K562 (cell line): ENCODE data around the gene C10orf95. TPM values are rescaled to one million over a fixed set of nuclear protein-coding genes. Genes with fewer than 3 reads are reported as not detected.
A peak's percentile ranks its signal among the peaks of the same experiment; 100 is the strongest.

Source experiments
- ARID1B ChIP-seq: fragments of 450-650 bp; IDR thresholded peaks from 2 replicates; pipeline ENCODE4 v1.6.1; 2016; ENCODE audit warnings: antibody characterized with exemption, mild to moderate bottlenecking, inconsistent platforms
- ELF1 ChIP-seq: fragments of 200-800 bp; sonication (Bioruptor generic); IDR thresholded peaks from 2 replicates; pipeline ENCODE4 v1.6.1; 2016; ENCODE audit warnings: missing genetic modification characterization, missing compliant biosample characterization
- ESRRA ChIP-seq: fragments of 450-650 bp; IDR thresholded peaks from 2 replicates; pipeline ENCODE4 v1.6.1; 2014; ENCODE audit warnings: low read depth, mild to moderate bottlenecking, moderate library complexity, borderline replicate concordance
- FOSL1 ChIP-seq: fragments of 200-800 bp; sonication (Bioruptor generic); conservative IDR thresholded peaks from 2 replicates; pipeline ENCODE4 v1.6.1; 2016; ENCODE audit warnings: missing genetic modification characterization, missing compliant biosample characterization
- GABPB1 ChIP-seq: sonication (generic); formaldehyde crosslinking; IDR thresholded peaks from 2 replicates; pipeline ENCODE4 v1.8.0; 2022; ENCODE audit warnings: mild to moderate bottlenecking, missing genetic modification reagents
- MTA3 ChIP-seq: fragments of 450-650 bp; formaldehyde crosslinking; IDR thresholded peaks from 2 replicates; pipeline ENCODE4 v1.6.1; 2017; ENCODE audit warnings: mild to moderate bottlenecking, borderline replicate concordance
- NFYB ChIP-seq: IDR thresholded peaks from 2 replicates; pipeline ENCODE4 v1.6.1; 2011; ENCODE audit warnings: mild to moderate bottlenecking, moderate library complexity; ENCODE audit not compliant: insufficient read length; ENCODE audit errors: extremely low read depth
- PHB ChIP-seq: fragments of 250-450 bp; sonication (Bioruptor Pico); IDR thresholded peaks from 2 replicates; pipeline ENCODE4 v1.5.0; 2021
- POLR2G ChIP-seq: fragments of 200-400 bp; formaldehyde crosslinking; IDR thresholded peaks from 2 replicates; pipeline ENCODE4 v1.6.1; 2017; ENCODE audit warnings: low read depth, mild to moderate bottlenecking, antibody characterized with exemption, low read length, moderate library complexity
- RBBP5 ChIP-seq: fragments of 200-600 bp; sonication (generic); IDR thresholded peaks from 2 replicates; pipeline ENCODE4 v1.6.1; 2012; ENCODE audit warnings: borderline replicate concordance, mild to moderate bottlenecking, low read length, control low read depth, inconsistent platforms; ENCODE audit not compliant: insufficient read depth, poor library complexity, severe bottlenecking
- RFX1 ChIP-seq: fragments of 450-650 bp; IDR thresholded peaks from 2 replicates; pipeline ENCODE4 v1.6.1; 2016; ENCODE audit warnings: mild to moderate bottlenecking, moderate library complexity
- RFX5 ChIP-seq: IDR thresholded peaks from 2 replicates; pipeline ENCODE4 v1.6.1; 2011; ENCODE audit warnings: low read depth, mild to moderate bottlenecking, improper control_type of control experiment, low read length
- SIN3A ChIP-seq, 2 experiments: fragments of 150-350 bp in 1 of 2; IDR thresholded peaks; 2 replicates each; pipeline ENCODE4 v1.6.1; 2011 to 2016; ENCODE audit warnings: borderline replicate concordance in 2 of 2, low read depth in 2 of 2, low read length in 2 of 2, mild to moderate bottlenecking in 2 of 2, moderate library complexity in 2 of 2; ENCODE audit not compliant: control insufficient read depth in 1 of 2
- SIX5 ChIP-seq, 2 experiments: IDR thresholded peaks; 2 replicates each; pipeline ENCODE4 v1.6.1; 2011; ENCODE audit warnings: low read length in 2 of 2, borderline replicate concordance in 1 of 2, low read depth in 1 of 2, mild to moderate bottlenecking in 1 of 2, moderate library complexity in 1 of 2; ENCODE audit not compliant: insufficient read depth in 1 of 2
- SMAD4 ChIP-seq: fragments of 250-450 bp; sonication (Bioruptor Pico); conservative IDR thresholded peaks from 2 replicates; pipeline ENCODE4 v1.8.0; 2021; ENCODE audit warnings: inconsistent platforms, mild to moderate bottlenecking, moderate library complexity
- TAF1 ChIP-seq: IDR thresholded peaks from 2 replicates; pipeline ENCODE4 v1.6.1; 2011; ENCODE audit warnings: mild to moderate bottlenecking, low read length, moderate library complexity; ENCODE audit not compliant: insufficient read depth, control insufficient read depth, severe bottlenecking; ENCODE audit errors: extremely low read depth
- TBP ChIP-seq: optimal IDR thresholded peaks from 2 replicates; pipeline ENCODE3; 2011; ENCODE audit warnings: low read depth, low read length, improper control_type of control experiment
- YY1 ChIP-seq, 3 experiments: IDR thresholded peaks; 2 replicates each; pipeline ENCODE4 v1.6.1; 2011; ENCODE audit warnings: low read length in 2 of 3, mild to moderate bottlenecking in 2 of 3, moderate library complexity in 2 of 3, borderline replicate concordance in 1 of 3, control low read depth in 1 of 3, low read depth in 1 of 3; ENCODE audit not compliant: insufficient read depth in 3 of 3, insufficient replicate concordance in 2 of 3, control insufficient read depth in 1 of 3, insufficient read length in 1 of 3; ENCODE audit errors: extremely low read depth in 1 of 3
- polyA plus RNA-seq, 8 experiments: library from polyadenylated mRNA; depleted of rRNA in 4 of 8; stranded (reverse) in 5 of 8; unstranded in 3 of 8; fragments of >200 nt; fragmentation: Nextera tagmentation in 2 of 8; fragmentation: Illumina TruSeq in 1 of 8; extraction: Ambion mirVana in 2 of 8; extraction: Trizol in 1 of 8; gene quantifications; 2 replicates each; pipeline versions ENCODE4 v1.2.1 to v1.2.3, GENCODE V29; 2011 to 2014; ENCODE audit warnings: inconsistent platforms in 1 of 8, missing spikeins in 1 of 8
- total RNA-seq, 7 experiments: library from RNA; depleted of rRNA in 6 of 7; stranded (reverse); fragments of >200 nt in 6 of 7; fragmentation: Illumina TruSeq in 2 of 7; extraction: Trizol in 2 of 7; gene quantifications; 2 replicates each; pipeline versions ENCODE4 v1.2.1 to v1.2.3, GENCODE V29; 2011 to 2021; ENCODE audit warnings: low replicate concordance in 1 of 7
- TF ChIP-seq, protein P1 (sequence below): fragments of 250-450 bp; sonication (Bioruptor Pico); IDR thresholded peaks from 2 replicates; pipeline ENCODE4 v1.8.0; 2022; ENCODE audit warnings: inconsistent platforms
- TF ChIP-seq, protein P2 (sequence below): sonication (generic); formaldehyde crosslinking; IDR thresholded peaks from 2 replicates; pipeline ENCODE4 v1.5.0; 2020; ENCODE audit warnings: missing genetic modification reagents
- TF ChIP-seq, protein P3 (sequence below), 2 experiments: IDR thresholded peaks; 2 replicates each; pipeline ENCODE4 v1.6.1; 2011; ENCODE audit warnings: borderline replicate concordance in 1 of 2, control low read depth in 1 of 2, low read depth in 1 of 2, low read length in 1 of 2, mild to moderate bottlenecking in 1 of 2, mixed read lengths in 1 of 2, moderate library complexity in 1 of 2; ENCODE audit not compliant: insufficient read depth in 1 of 2, insufficient read length in 1 of 2, poor library complexity in 1 of 2, severe bottlenecking in 1 of 2; ENCODE audit errors: extremely low read depth in 1 of 2

C10orf95 gene
- total and polyA plus RNA-seq, 9 of the 15 experiments (the other 6 are each of a cell fraction or from before 2014, with no cell fraction given), result 0.03 to 0.41 (median 0.17) TPM; not detected in 1

DNA sequence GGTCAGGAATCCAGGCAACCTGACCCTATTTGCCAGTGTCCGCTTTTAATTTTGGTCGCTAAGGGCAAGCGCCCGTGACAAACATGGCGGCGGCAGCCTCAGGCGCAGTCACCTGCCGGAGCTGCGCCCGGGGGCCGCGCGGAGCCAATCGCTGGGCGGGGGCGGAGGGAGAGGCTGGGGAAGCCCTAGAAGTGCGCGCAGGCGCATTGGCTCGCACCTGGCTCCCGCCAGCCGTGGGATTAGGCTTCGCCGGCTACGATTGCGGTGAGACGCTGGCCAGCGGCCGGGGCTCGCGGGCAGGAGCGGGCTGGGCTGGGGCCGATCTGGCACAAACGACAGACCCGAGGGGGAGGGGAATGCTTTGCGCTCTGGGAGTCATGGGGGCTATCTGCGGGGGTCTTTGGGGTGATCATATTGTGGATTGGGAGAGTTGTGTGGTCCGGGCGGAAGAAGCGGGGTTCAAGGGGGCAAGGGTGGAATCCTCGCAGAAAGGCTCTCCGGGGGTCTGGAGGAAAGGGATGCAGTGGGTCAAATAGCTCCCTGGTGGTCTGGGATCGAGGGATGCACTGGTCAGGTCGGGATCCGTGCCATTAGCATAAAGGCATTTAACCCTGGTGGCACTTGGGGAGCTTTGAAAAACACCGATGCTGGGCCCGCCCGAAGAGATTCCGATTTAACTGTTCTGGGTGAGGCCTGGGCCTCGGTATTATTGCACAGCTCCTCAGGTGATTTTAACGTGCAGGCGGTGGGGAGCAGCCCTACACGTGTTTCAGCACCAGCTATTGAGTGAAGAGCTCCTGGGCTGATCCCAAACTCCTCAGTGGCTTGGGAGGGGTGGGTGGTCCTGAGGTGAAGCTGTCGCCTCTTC is 10.1 kb upstream of the C10orf95 start (continued):
- TF ChIP-seq RFX1 (no peak), MTA3 (peak; percentile 23; the same call in 1 of the 2 replicates), YY1 (IDR thresholded peaks at IDR 0.05; ENCODE audit: borderline replicate concordance in 1 of 3, control insufficient read depth in 1 of 3, extremely low read depth in 1 of 3, insufficient read depth in 3 of 3, insufficient read length in 1 of 3, insufficient replicate concordance in 2 of 3, low read depth in 1 of 3, low read length in 2 of 3) (peak; percentile 97 to 100 (median 100)), POLR2G (peak; percentile 89), SIX5 (IDR thresholded peaks at IDR 0.05; ENCODE audit: borderline replicate concordance in 1 of 2, insufficient read depth in 1 of 2, low read depth in 1 of 2, low read length in 2 of 2) (peak; percentile 50 to 68; a peak in 2 of 4 replicates), FOSL1 (tag) (0 out of 2 replicates have a peak, but pooled peaks have one; percentile 33), SMAD4 (CRISPR knock-in tag) (peak; percentile 47), SIN3A (IDR thresholded peaks at IDR 0.05; ENCODE audit: borderline replicate concordance in 2 of 2, control insufficient read depth in 1 of 2, low read depth in 2 of 2, low read length in 2 of 2) (peak in 1 of 2 experiments; percentile 81; a peak in 1 of 4 replicates), TAF1 (peak; percentile 20), RFX5 (no peak), GABPB1 (0 out of 2 replicates have a peak, but pooled peaks have one; percentile 39), ELF1 (0 out of 2 replicates have a peak, but pooled peaks have one; percentile 19), ARID1B (0 out of 2 replicates have a peak, but pooled peaks have one; percentile 15), PHB (no peak), RBBP5 (no peak), NFYB (peak; percentile 63), ESRRA (0 out of 2 replicates have a peak, but pooled peaks have one; percentile 14), TBP (peak; percentile 37)
- TF ChIP-seq, protein P1, sequence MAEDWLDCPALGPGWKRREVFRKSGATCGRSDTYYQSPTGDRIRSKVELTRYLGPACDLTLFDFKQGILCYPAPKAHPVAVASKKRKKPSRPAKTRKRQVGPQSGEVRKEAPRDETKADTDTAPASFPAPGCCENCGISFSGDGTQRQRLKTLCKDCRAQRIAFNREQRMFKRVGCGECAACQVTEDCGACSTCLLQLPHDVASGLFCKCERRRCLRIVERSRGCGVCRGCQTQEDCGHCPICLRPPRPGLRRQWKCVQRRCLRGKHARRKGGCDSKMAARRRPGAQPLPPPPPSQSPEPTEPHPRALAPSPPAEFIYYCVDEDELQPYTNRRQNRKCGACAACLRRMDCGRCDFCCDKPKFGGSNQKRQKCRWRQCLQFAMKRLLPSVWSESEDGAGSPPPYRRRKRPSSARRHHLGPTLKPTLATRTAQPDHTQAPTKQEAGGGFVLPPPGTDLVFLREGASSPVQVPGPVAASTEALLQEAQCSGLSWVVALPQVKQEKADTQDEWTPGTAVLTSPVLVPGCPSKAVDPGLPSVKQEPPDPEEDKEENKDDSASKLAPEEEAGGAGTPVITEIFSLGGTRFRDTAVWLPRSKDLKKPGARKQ, result no peak
- TF ChIP-seq, protein P2, sequence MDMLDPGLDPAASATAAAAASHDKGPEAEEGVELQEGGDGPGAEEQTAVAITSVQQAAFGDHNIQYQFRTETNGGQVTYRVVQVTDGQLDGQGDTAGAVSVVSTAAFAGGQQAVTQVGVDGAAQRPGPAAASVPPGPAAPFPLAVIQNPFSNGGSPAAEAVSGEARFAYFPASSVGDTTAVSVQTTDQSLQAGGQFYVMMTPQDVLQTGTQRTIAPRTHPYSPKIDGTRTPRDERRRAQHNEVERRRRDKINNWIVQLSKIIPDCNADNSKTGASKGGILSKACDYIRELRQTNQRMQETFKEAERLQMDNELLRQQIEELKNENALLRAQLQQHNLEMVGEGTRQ (CRISPR knock-in tag), result peak; percentile 94
- TF ChIP-seq, protein P3, sequence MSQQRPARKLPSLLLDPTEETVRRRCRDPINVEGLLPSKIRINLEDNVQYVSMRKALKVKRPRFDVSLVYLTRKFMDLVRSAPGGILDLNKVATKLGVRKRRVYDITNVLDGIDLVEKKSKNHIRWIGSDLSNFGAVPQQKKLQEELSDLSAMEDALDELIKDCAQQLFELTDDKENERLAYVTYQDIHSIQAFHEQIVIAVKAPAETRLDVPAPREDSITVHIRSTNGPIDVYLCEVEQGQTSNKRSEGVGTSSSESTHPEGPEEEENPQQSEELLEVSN (IDR thresholded peaks at IDR 0.05; ENCODE audit: borderline replicate concordance in 1 of 2, extremely low read depth in 1 of 2, insufficient read depth in 1 of 2, insufficient read length in 1 of 2, low read depth in 1 of 2, low read length in 1 of 2, poor library complexity in 1 of 2, severe bottlenecking in 1 of 2), result peak; percentile 86 to 96
